Osteocyte (in vitro differentiated cells): ENCODE results near the gene UGT8. TPM values are rescaled to one million over a fixed set of nuclear protein-coding genes. Genes with fewer than 3 reads are reported as not detected.

Experiments
- DNase-seq: peaks from one replicate; pipeline ENCODE4 v3.0.0; 2021; ENCODE audit warnings: mixed read lengths; ENCODE audit not compliant: unreplicated experiment; ENCODE audit errors: extremely low spot score
- H3K27ac Mint-ChIP-seq: one replicate; pipeline ENCODE4 v1.8.0; 2021; ENCODE audit warnings: mild to moderate bottlenecking, mixed read lengths; ENCODE audit not compliant: unreplicated experiment
- H3K27me3 Mint-ChIP-seq: one replicate; pipeline ENCODE4 v1.8.0; 2021; ENCODE audit warnings: mixed read lengths; ENCODE audit not compliant: unreplicated experiment
- H3K36me3 Mint-ChIP-seq: one replicate; pipeline ENCODE4 v1.8.0; 2021; ENCODE audit warnings: mixed read lengths; ENCODE audit not compliant: unreplicated experiment
- H3K4me1 Mint-ChIP-seq: one replicate; pipeline ENCODE4 v1.8.0; 2021; ENCODE audit warnings: mixed read lengths; ENCODE audit not compliant: unreplicated experiment
- H3K4me3 Mint-ChIP-seq: one replicate; pipeline ENCODE4 v1.8.0; 2021; ENCODE audit warnings: mild to moderate bottlenecking, moderate library complexity, mixed read lengths; ENCODE audit not compliant: unreplicated experiment
- H3K9me3 Mint-ChIP-seq: one replicate; pipeline ENCODE4 v1.8.0; 2021; ENCODE audit warnings: mixed read lengths; ENCODE audit not compliant: unreplicated experiment
- total RNA-seq: library from RNA; stranded (reverse); gene quantifications from 2 replicates; pipeline ENCODE4 v1.2.1, GENCODE V29; 2021
- TF ChIP-seq, protein P1 (sequence below): fragments of 200-600 bp; sonication (generic); IDR thresholded peaks from 2 replicates; pipeline ENCODE4 v1.5.0; 2021; ENCODE audit warnings: antibody characterized with exemption, mild to moderate bottlenecking, moderate library complexity

Gene UGT8
- total RNA-seq, 1 donor from 2014 or later: not detected

DNA sequence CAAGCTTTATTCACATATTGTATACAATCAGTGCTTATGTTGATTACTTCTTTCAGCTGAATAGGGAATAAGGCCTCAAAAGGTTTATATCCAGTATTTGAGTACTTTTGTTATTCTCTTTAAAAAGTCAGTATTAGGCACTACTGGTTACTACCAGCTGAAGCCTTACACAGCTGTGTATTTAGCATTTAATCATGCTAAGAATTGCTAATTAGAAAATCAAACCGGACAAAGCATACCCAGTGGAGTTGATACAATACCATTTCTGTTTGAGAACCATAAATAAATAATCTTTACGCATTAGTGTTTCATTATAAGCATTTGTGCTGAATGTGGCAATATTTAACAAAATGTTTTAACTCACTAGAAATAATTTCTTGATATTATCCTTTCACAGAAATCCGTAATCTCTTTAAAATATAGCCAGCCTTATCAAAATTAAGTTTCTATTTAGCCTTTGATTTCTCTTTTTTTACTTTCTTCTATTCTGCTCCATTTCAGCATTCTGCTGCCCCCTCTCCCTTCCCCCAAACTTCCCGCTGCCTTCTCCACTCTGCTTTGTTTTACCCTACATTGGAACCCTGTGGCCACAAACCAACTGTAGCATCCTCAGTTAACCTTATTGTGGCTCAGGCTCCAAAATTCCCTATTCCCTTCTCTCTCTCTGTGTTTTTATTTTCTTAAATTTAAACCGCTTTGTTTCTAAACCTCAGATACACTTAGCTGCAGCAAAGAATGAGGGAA lies 37.8 kb downstream of the UGT8 start:
- no peak overlapping the region for H3K4me3 Mint-ChIP-seq
- TF ChIP-seq, protein P1, sequence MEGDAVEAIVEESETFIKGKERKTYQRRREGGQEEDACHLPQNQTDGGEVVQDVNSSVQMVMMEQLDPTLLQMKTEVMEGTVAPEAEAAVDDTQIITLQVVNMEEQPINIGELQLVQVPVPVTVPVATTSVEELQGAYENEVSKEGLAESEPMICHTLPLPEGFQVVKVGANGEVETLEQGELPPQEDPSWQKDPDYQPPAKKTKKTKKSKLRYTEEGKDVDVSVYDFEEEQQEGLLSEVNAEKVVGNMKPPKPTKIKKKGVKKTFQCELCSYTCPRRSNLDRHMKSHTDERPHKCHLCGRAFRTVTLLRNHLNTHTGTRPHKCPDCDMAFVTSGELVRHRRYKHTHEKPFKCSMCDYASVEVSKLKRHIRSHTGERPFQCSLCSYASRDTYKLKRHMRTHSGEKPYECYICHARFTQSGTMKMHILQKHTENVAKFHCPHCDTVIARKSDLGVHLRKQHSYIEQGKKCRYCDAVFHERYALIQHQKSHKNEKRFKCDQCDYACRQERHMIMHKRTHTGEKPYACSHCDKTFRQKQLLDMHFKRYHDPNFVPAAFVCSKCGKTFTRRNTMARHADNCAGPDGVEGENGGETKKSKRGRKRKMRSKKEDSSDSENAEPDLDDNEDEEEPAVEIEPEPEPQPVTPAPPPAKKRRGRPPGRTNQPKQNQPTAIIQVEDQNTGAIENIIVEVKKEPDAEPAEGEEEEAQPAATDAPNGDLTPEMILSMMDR: no peak
- H3K27ac Mint-ChIP-seq: no peak overlapping the region

DNA sequence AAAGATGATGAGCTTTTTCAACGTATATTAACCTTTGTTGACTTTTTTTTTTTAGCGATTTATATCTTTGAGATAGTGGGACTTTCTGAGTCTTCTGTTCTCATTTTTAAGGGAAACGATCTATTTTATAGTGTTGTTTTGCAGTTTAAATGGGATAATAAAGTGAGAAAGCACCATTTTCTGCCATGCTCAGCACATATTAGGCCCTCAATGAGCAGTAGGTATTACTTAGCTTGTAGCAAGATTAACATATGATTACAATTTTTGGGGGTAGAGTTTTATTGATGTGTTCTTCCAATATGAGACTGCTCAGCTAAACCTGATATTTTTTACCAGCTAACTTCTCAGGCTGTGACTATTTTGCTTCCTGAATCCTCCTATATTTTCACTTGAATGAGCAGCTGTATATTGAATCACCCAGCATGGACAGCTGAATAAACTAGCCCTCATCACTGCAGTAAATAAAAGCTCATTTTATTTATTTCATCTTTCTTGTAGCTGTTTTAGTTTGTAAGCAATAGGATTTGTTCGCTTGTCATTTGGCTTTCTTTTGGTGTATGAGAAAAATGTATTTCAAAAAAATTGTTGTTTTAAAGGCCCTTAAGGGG lies 43.7 kb downstream of the UGT8 start:
- no peaks in the 10 kb centered on the region for H3K4me1 Mint-ChIP-seq
- H3K36me3 Mint-ChIP-seq: no peaks in the 10 kb centered on the region
- H3K27me3 Mint-ChIP-seq: peaks cover 40% of the 10 kb centered on the region
- no peaks in the 10 kb centered on the region for H3K9me3 Mint-ChIP-seq
- no peak overlapping the region for H3K27ac Mint-ChIP-seq
- no peak overlapping the region for H3K4me3 Mint-ChIP-seq
- TF ChIP-seq, protein P1: no peak
- DNase-seq: no peak

More for the DNA sequence above, 37.8 kb downstream of the UGT8 start:
- Mint-ChIP-seq H3K9me3 (no peaks in the 10 kb centered on the region), H3K27me3 (peaks cover 21% of the 10 kb centered on the region), H3K36me3 (no peaks in the 10 kb centered on the region), H3K4me1 (no peaks in the 10 kb centered on the region)
- no peak for DNase-seq

DNA sequence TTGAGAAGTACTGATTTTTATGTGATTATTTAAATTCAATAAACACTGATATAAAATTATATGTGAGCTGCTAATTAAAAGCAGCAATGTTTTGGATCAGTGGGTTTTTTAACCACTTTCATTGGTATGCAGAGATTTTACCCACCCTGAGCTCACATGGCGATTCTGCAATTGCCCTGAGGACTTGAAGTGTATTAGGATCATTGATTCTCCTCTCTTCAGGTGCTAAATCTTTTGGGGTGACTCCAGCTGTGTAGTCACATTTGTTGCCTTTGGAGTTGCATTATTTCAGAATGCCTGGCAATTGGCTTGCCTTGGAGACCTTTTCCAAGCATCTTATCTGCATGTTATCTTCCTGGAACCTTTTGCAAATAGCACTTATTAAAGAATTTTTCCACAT lies 51.3 kb downstream of the UGT8 start:
- TF ChIP-seq, protein P1: no peak
- H3K4me3 Mint-ChIP-seq: no peak overlapping the region
- DNase-seq: no peak
- no peaks in the 10 kb centered on the region for H3K4me1 Mint-ChIP-seq
- H3K27ac Mint-ChIP-seq: no peak overlapping the region
- no peaks in the 10 kb centered on the region for H3K9me3 Mint-ChIP-seq
- H3K36me3 Mint-ChIP-seq: no peaks in the 10 kb centered on the region
- H3K27me3 Mint-ChIP-seq: peaks cover 53% of the 10 kb centered on the region

DNA sequence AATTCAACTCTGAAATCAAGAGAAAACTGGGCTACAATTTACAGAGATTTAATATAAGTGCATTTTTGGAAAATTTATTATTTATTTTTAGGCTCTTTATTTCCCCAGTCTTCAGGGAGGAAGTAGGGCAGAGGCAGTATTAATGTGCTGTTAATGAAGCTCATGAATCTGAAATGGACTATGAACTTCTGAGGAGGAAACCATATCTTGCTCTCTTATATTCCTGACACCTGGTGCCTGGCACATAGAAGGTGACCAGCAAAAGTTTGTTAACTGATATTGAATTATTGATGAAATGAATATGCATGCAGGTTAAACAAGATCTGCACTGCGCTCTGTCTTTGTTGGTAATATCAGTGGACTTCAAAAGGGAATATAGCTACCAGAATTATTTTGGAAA lies 55.1 kb downstream of the UGT8 start:
- peaks cover 74% of the 10 kb centered on the region for H3K27me3 Mint-ChIP-seq
- DNase-seq: no peak
- TF ChIP-seq, protein P1: no peak

GRCh38 chr4:114654592-114654991 lies 56.0 kb downstream of the UGT8 start:
- TF ChIP-seq, protein P1: no peak
- no peaks in the 10 kb centered on the region for H3K36me3 Mint-ChIP-seq
- H3K27me3 Mint-ChIP-seq: peaks cover 78% of the 10 kb centered on the region

More for the DNA sequence above, 55.1 kb downstream of the UGT8 start:
- H3K4me3 Mint-ChIP-seq: no peak overlapping the region
- no peaks in the 10 kb centered on the region for H3K36me3 Mint-ChIP-seq
- no peak overlapping the region for H3K27ac Mint-ChIP-seq
- H3K4me1 Mint-ChIP-seq: no peaks in the 10 kb centered on the region
- no peaks in the 10 kb centered on the region for H3K9me3 Mint-ChIP-seq

More at GRCh38 chr4:114654592-114654991, 56.0 kb downstream of the UGT8 start:
- no peak for DNase-seq
- Mint-ChIP-seq H3K9me3 (no peaks in the 10 kb centered on the region), H3K4me1 (no peaks in the 10 kb centered on the region), H3K4me3 (no peak overlapping the region), H3K27ac (no peak overlapping the region)
